ENCODE data around the gene CHMP3. TPM values are rescaled to one million over a fixed set of nuclear protein-coding genes. Genes with fewer than 3 reads are reported as not detected.
"Not testable (repeated sequence)": the region's sequence is repeated elsewhere in the genome, so short reads cannot be mapped to it uniquely, and the experiment has no call there.

CHMP3 gene
- total RNA-seq, 1 donor from 2014 or later, result 21.9 TPM

DNA sequence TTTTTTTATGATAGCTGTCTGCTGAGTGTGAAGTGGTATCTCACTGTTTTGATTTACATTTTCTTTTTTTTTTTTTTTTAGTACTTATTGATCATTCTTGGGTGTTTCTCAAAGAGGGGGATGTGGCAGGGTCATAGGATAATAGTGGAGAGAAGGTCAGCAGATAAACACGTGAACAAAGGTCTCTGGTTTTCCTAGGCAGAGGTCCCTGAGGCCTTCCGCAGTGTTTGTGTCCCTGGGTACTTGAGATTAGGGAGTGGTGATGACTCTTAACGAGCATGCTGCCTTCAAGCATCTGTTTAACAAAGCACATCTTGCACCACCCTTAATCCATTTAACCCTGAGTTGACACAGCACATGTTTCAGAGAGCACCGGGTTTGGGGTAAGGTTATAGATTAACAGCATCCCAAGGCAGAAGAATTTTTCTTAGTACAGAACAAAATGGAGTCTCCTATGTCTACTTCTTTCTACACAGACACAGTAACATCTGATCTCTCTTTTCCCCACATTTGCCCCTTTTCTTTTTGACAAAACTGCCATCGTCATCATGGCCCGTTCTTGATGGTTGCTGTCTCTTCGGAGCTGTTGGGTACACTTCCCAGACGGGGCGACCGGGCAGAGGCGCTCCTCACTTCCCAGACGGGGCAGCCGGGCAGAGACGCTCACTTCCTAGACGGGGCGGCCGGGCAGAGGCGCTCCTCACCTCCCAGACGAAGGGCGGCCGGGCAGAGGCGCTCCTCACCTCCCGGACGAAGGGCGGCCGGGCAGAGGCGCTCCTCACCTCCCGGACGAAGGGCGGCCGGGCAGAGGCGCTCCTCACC, 18.8 kb downstream of the CHMP3 start:
- not testable (repeated sequence) for H3K27me3 Mint-ChIP-seq (ENCODE audit: insufficient read depth, low read depth); H3F3A ChIP-seq (ENCODE audit: low read depth); H3K4me3 ChIP-seq; H3K4me1 ChIP-seq; H3K9ac ChIP-seq; H3K9me3 ChIP-seq (ENCODE audit: low read depth); H3K27me3 ChIP-seq; H3K27ac Mint-ChIP-seq; H3K4me1 Mint-ChIP-seq; H3K27ac ChIP-seq; H3K36me3 ChIP-seq; H3K79me2 ChIP-seq (ENCODE audit: low read depth); H3K4me3 Mint-ChIP-seq; H2AFZ ChIP-seq (replicated peaks); H4K20me1 ChIP-seq (ENCODE audit: low read depth); DNase-seq (ENCODE audit: low spot score); H3K4me2 ChIP-seq
- Mint-ChIP-seq H3K36me3 (peaks cover 44% of the 10 kb centered on the region), H3K9me3 (peaks cover 43% of the 10 kb centered on the region)

DNA sequence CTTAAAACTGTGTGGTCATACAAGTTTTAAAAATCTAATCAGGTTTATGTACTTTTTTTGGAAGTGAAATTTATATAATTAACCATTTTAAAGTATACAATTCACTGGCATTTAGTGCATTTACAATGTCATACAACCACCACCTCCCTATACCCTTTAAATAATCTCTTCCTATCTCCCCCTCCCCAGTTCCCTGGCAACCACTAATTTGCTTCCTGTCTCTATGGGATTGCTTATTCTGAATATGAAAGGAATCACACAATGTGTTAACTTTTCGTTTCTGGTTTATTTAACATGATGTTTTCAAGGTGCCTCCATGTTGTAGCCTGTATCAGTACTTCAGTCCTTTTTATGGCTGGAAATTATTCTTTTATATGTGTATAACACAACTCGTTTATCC, 19.4 kb downstream of the CHMP3 start:
- H3K4me2 ChIP-seq, result no peak overlapping the region
- no peaks in the 10 kb centered on the region for H3F3A ChIP-seq (ENCODE audit: low read depth)
- TF ChIP-seq, protein P1, sequence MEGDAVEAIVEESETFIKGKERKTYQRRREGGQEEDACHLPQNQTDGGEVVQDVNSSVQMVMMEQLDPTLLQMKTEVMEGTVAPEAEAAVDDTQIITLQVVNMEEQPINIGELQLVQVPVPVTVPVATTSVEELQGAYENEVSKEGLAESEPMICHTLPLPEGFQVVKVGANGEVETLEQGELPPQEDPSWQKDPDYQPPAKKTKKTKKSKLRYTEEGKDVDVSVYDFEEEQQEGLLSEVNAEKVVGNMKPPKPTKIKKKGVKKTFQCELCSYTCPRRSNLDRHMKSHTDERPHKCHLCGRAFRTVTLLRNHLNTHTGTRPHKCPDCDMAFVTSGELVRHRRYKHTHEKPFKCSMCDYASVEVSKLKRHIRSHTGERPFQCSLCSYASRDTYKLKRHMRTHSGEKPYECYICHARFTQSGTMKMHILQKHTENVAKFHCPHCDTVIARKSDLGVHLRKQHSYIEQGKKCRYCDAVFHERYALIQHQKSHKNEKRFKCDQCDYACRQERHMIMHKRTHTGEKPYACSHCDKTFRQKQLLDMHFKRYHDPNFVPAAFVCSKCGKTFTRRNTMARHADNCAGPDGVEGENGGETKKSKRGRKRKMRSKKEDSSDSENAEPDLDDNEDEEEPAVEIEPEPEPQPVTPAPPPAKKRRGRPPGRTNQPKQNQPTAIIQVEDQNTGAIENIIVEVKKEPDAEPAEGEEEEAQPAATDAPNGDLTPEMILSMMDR (IDR thresholded peaks at IDR 0.05), result no peak
- no peak for TF ChIP-seq EZH2phosphoT487 (IDR thresholded peaks at IDR 0.05)
- TF ChIP-seq EZH2 (IDR thresholded peaks at IDR 0.05), result no peak
- H3K9ac ChIP-seq, result no peak overlapping the region
- Mint-ChIP-seq H3K27me3 (ENCODE audit: insufficient read depth, low read depth) (no peaks in the 10 kb centered on the region), H3K4me3 (no peak overlapping the region), H3K36me3 (peaks cover 46% of the 10 kb centered on the region), H3K27ac (no peak overlapping the region), H3K9me3 (peaks cover 43% of the 10 kb centered on the region), H3K4me1 (no peaks in the 10 kb centered on the region)
- no peak overlapping the region for H3K27ac ChIP-seq
- H3K27me3 ChIP-seq, result no peaks in the 10 kb centered on the region
- H4K20me1 ChIP-seq (ENCODE audit: low read depth), result no peaks in the 10 kb centered on the region
- H3K79me2 ChIP-seq (ENCODE audit: low read depth), result no peaks in the 10 kb centered on the region
- H3K36me3 ChIP-seq, result peaks cover 6% of the 10 kb centered on the region
- no peak for DNase-seq (ENCODE audit: low spot score)
- peaks cover 5% of the 10 kb centered on the region for H3K9me3 ChIP-seq (ENCODE audit: low read depth)
- no peak overlapping the region for H3K4me3 ChIP-seq
- H2AFZ ChIP-seq (replicated peaks), result no peak overlapping the region
- no peaks in the 10 kb centered on the region for H3K4me1 ChIP-seq

DNA sequence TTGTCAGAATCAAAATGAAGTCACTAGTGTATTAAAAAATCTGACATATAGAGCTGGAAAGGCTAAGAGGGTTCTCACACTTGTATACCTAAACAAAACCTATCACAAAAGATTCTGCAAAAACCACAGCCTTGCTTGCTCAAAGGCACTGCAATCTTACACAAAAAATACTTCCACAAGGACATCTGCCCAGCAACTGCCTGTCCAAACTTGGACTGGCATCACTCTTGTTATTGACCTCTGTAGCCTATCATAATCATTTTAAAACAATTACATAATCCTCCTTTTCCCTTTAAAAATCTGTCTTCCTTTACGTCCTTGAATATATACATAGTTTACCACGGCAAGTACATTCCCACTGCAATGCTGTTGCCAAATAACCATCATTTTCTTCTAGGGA, 19.9 kb downstream of the CHMP3 start:
- Mint-ChIP-seq H3K9me3 (peaks cover 40% of the 10 kb centered on the region), H3K4me3 (no peak overlapping the region), H3K4me1 (no peaks in the 10 kb centered on the region), H3K27ac (no peak overlapping the region), H3K36me3 (peaks cover 45% of the 10 kb centered on the region), H3K27me3 (ENCODE audit: insufficient read depth, low read depth) (no peaks in the 10 kb centered on the region)
- no peak overlapping the region for H3K4me3 ChIP-seq
- H3K27me3 ChIP-seq, result no peaks in the 10 kb centered on the region
- no peak overlapping the region for H3K27ac ChIP-seq
- no peak overlapping the region for H2AFZ ChIP-seq (replicated peaks)
- H3K9ac ChIP-seq, result no peak overlapping the region
- no peaks in the 10 kb centered on the region for H3F3A ChIP-seq (ENCODE audit: low read depth)
- H3K9me3 ChIP-seq (ENCODE audit: low read depth), result peaks cover 5% of the 10 kb centered on the region
- H3K4me2 ChIP-seq, result no peak overlapping the region
- H3K36me3 ChIP-seq, result peaks cover 6% of the 10 kb centered on the region
- H3K4me1 ChIP-seq, result no peaks in the 10 kb centered on the region
- no peaks in the 10 kb centered on the region for H4K20me1 ChIP-seq (ENCODE audit: low read depth)
- TF ChIP-seq, protein P1 (IDR thresholded peaks at IDR 0.05), result no peak
- TF ChIP-seq EZH2 (IDR thresholded peaks at IDR 0.05) (no peak), EZH2phosphoT487 (IDR thresholded peaks at IDR 0.05) (no peak)
- no peaks in the 10 kb centered on the region for H3K79me2 ChIP-seq (ENCODE audit: low read depth)
- DNase-seq (ENCODE audit: low spot score), result no peak

DNA sequence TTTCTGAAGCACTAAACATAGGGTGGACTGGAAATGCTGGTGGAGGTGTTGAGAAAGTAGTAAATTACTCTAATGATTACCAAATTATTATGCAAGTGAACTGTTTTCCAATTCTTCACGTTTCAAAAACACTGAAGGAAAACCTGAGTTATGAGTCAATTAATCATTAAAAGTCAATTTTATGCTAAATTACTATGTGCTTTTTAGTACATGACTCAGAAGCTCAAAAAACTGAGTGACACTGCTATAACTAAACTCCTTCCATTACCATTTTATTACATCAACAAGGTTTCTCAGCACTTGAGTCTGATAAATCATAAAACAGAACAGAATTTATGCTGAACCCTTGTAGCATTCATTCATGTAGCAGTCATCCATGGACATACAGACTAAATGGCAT, 20.4 kb downstream of the CHMP3 start:
- Histone ChIP-seq H3K9me3 (ENCODE audit: low read depth) (peaks cover 3% of the 10 kb centered on the region), H3K4me3 (no peak overlapping the region)

More for the DNA sequence above, 20.4 kb downstream of the CHMP3 start:
- Mint-ChIP-seq H3K27ac (no peak overlapping the region), H3K4me1 (no peaks in the 10 kb centered on the region), H3K4me3 (no peak overlapping the region), H3K36me3 (peaks cover 40% of the 10 kb centered on the region), H3K27me3 (ENCODE audit: insufficient read depth, low read depth) (no peaks in the 10 kb centered on the region), H3K9me3 (peaks cover 35% of the 10 kb centered on the region)
- Histone ChIP-seq H3K79me2 (ENCODE audit: low read depth) (no peaks in the 10 kb centered on the region), H3K4me1 (no peaks in the 10 kb centered on the region), H3K36me3 (peaks cover 6% of the 10 kb centered on the region), H3F3A (ENCODE audit: low read depth) (no peaks in the 10 kb centered on the region), H4K20me1 (ENCODE audit: low read depth) (no peaks in the 10 kb centered on the region), H3K9ac (no peak overlapping the region), H3K27ac (no peak overlapping the region), H3K4me2 (no peak overlapping the region), H2AFZ (replicated peaks) (no peak overlapping the region), H3K27me3 (no peaks in the 10 kb centered on the region)
- no peak for DNase-seq (ENCODE audit: low spot score)
- TF ChIP-seq EZH2 (IDR thresholded peaks at IDR 0.05) (no peak), EZH2phosphoT487 (IDR thresholded peaks at IDR 0.05) (no peak)
- TF ChIP-seq, protein P1 (IDR thresholded peaks at IDR 0.05), result no peak

Data from neural progenitor cell (in vitro differentiated cells).